GM23248 (cell line): ENCODE data around the gene TNNI3K.

ENCODE experiments used
- EZH2 ChIP-seq: fragments of 200-600 bp; sonication (generic); IDR thresholded peaks from 2 replicates; pipeline ENCODE4 v1.6.1; 2018; ENCODE audit warnings: antibody characterized with exemption, mild to moderate bottlenecking; ENCODE audit not compliant: insufficient read depth, poor library complexity, severe bottlenecking
- EZH2phosphoT487 ChIP-seq: fragments of 200-600 bp; sonication (generic); IDR thresholded peaks from 2 replicates; pipeline ENCODE4 v1.6.1; 2018; ENCODE audit warnings: antibody characterized with exemption, moderate library complexity, mild to moderate bottlenecking, low read depth; ENCODE audit not compliant: insufficient read depth

DNA sequence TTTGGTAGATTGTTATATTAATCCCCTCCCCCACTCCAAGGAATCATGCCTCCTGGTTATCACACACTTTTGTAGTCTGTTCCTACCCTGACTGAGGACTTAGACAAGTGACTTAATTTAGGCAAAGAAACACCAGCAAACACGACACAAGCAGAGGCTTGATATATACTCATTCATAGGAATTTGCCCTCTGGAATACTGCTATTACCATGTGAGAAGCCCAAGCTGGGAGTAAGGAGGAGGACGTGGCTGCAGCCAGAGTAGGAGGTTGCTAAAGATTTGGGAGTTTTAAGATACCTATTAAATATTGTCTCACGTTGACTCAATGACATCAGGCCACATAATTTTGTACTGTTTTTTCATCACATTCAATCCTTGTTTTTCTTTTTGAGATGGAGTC, 177.1 kb downstream of the TNNI3K start:
- no peak for TF ChIP-seq EZH2
- TF ChIP-seq EZH2phosphoT487 = no peak
